PC-9 (cell line): ENCODE data around the gene DYNLL2. TPM values are rescaled to one million over a fixed set of nuclear protein-coding genes. Genes with fewer than 3 reads are reported as not detected.
"Not testable (repeated sequence)": the region's sequence is repeated elsewhere in the genome, so short reads cannot be mapped to it uniquely, and the experiment has no call there.

ENCODE experiments used
- BruUV-seq: library from RNA; stranded (reverse); fragments of 400-500 nt; replicated peaks from 2 replicates; lab custom pipeline; 2021; lab: Mats Ljungman, UMichigan
- CTCF ChIA-PET: fragments of 300-600 bp; sonication (Branson Sonifier 250); formaldehyde crosslinking; loops from one replicate; lab custom pipeline; 2022; ENCODE audit warnings: antibody characterized with exemption; lab: Charles Lee
- POLR2A ChIA-PET: fragments of 300-600 bp; sonication (Branson Sonifier 250); formaldehyde crosslinking; loops from one replicate; lab custom pipeline; 2022; ENCODE audit warnings: antibody characterized with exemption; ENCODE audit not compliant: unreplicated experiment; lab: Charles Lee
- DNase-seq, 2 experiments: peaks; one replicate each; pipeline versions ENCODE4 v3.0.0 to v3.0.0-alpha.2; 2015 to 2022; ENCODE audit warnings: mixed read lengths in 1 of 2
- H2AFZ ChIP-seq: fragments of 200-600 bp; sonication (generic); 2 replicates; pipeline ENCODE4 v1.8.1; 2017; ENCODE audit warnings: antibody characterized with exemption
- H3F3A ChIP-seq: fragments of 200-600 bp; sonication (generic); 2 replicates; pipeline ENCODE4 v1.8.1; 2017; ENCODE audit warnings: antibody characterized with exemption, mild to moderate bottlenecking, low read depth; ENCODE audit not compliant: insufficient read depth
- H3K27ac ChIP-seq: fragments of 200-600 bp; sonication (generic); 2 replicates; pipeline ENCODE4 v1.6.1; 2016; ENCODE audit warnings: mixed run types
- H3K27me3 ChIP-seq: fragments of 200-600 bp; sonication (generic); 2 replicates; pipeline ENCODE4 v1.6.1; 2016; ENCODE audit warnings: low read depth, mixed run types; ENCODE audit not compliant: insufficient read depth
- H3K36me3 ChIP-seq: fragments of 200-600 bp; sonication (generic); 2 replicates; pipeline ENCODE4 v1.6.1; 2016; ENCODE audit warnings: low read depth, mixed run types
- H3K4me1 ChIP-seq: fragments of 200-600 bp; sonication (generic); replicated peaks from 2 replicates; pipeline ENCODE4 v1.6.1; 2016; ENCODE audit warnings: mixed run types; ENCODE audit not compliant: insufficient read depth
- H3K4me2 ChIP-seq: fragments of 200-600 bp; sonication (generic); 2 replicates; pipeline ENCODE4 v1.6.1; 2017; ENCODE audit warnings: mixed run types
- H3K4me3 ChIP-seq: fragments of 200-600 bp; sonication (generic); 2 replicates; pipeline ENCODE4 v1.6.1; 2016; ENCODE audit warnings: mixed run types
- H3K79me2 ChIP-seq: fragments of 200-600 bp; sonication (generic); 2 replicates; pipeline ENCODE4 v1.6.1; 2017; ENCODE audit warnings: low read depth, mixed run types
- H3K9me2 ChIP-seq: fragments of 200-600 bp; sonication (generic); 2 replicates; pipeline ENCODE4 v1.8.1; 2017; ENCODE audit warnings: mild to moderate bottlenecking; ENCODE audit not compliant: insufficient read depth
- H3K9me3 ChIP-seq: fragments of 200-600 bp; sonication (generic); 2 replicates; pipeline ENCODE4 v1.8.1; 2016; ENCODE audit warnings: low read depth; ENCODE audit not compliant: insufficient read depth
- H4K20me1 ChIP-seq: fragments of 200-600 bp; sonication (generic); 2 replicates; pipeline ENCODE4 v1.8.1; 2017; ENCODE audit not compliant: insufficient read depth
- CTCF ChIP-seq: fragments of 200-600 bp; sonication (generic); conservative IDR thresholded peaks from 2 replicates; pipeline ENCODE4 v1.6.1; 2017; ENCODE audit warnings: mixed run types, antibody characterized with exemption, mild to moderate bottlenecking, moderate library complexity
- EZH2 ChIP-seq: fragments of 200-600 bp; sonication (generic); IDR thresholded peaks from 2 replicates; pipeline ENCODE4 v1.8.0; 2017; ENCODE audit warnings: antibody characterized with exemption, low read depth
- intact Hi-C: fragments of 100-400 bp; cut with micrococcal nuclease; formaldehyde crosslinking; loops from one replicate; pipeline ENCODE4 v1.10.0; 2022; ENCODE audit not compliant: unreplicated experiment
- total RNA-seq: library from RNA; stranded (reverse); gene quantifications from 2 replicates; pipeline ENCODE4 v1.2.3, GENCODE V29; 2021

The DYNLL2 gene
- total RNA-seq, 1 experiment from 2014 or later: 36.2 TPM

DNA sequence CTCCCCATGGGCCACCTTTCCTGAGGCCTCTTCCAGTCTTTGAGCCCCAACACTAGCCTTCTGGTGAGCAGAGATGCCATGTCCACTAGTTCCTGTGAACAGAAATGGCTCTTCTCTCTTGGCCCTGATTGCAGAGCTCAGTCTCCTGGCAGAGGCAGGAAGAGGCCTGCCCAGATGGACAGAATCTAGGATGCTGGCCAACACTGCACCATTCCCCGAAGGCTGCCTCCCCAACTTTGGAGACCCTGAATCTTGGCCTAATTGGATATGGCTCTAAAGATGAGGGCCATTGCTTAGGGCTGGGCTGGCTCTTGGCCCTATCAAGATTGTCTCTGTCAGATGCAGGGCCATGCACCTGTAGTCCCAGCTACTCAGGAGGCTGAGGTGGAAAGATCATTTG, 18.0 kb upstream of the DYNLL2 start:
- intact Hi-C loops: no loop called here
- ChIA-PET CTCF (no interaction called here), POLR2A (no interaction called here)
- H3K27me3 ChIP-seq: peaks cover 8% of the 10 kb centered on the region; the same call in 1 of the 2 replicates
- H3K27ac ChIP-seq: no peak overlapping the region
- no TSS peak for BruUV-seq
- H3K9me3 ChIP-seq: no peaks in the 10 kb centered on the region
- no peaks in the 10 kb centered on the region for H4K20me1 ChIP-seq
- TF ChIP-seq EZH2 (no peak), CTCF (no peak)
- H2AFZ ChIP-seq: no peak overlapping the region
- H3F3A ChIP-seq: no peaks in the 10 kb centered on the region
- DNase-seq: no peak
- H3K9me2 ChIP-seq: no peaks in the 10 kb centered on the region
- no peak overlapping the region for H3K4me2 ChIP-seq
- H3K36me3 ChIP-seq: no peaks in the 10 kb centered on the region
- no peaks in the 10 kb centered on the region for H3K4me1 ChIP-seq
- no peak overlapping the region for H3K4me3 ChIP-seq
- no peaks in the 10 kb centered on the region for H3K79me2 ChIP-seq

- CTCF ChIA-PET: no interaction called here
- Histone ChIP-seq H3K4me2 (no peak overlapping the region), H3K79me2 (no peaks in the 10 kb centered on the region), H4K20me1 (no peaks in the 10 kb centered on the region), H3K27me3 (peaks cover 18% of the 10 kb centered on the region; the same call in 1 of the 2 replicates), H3K4me3 (no peak overlapping the region), H3K9me3 (no peaks in the 10 kb centered on the region), H3K36me3 (no peaks in the 10 kb centered on the region), H3K4me1 (no peaks in the 10 kb centered on the region), H2AFZ (no peak overlapping the region), H3K27ac (no peak overlapping the region), H3K9me2 (no peaks in the 10 kb centered on the region), H3F3A (no peaks in the 10 kb centered on the region)
- DNase-seq: no peak
- POLR2A ChIA-PET: no interaction called here
- TF ChIP-seq CTCF (no peak), EZH2 (no peak)
- intact Hi-C loops: no loop called here
- BruUV-seq: no TSS peak
Measured at GRCh38 chr17:58066401-58066800, 16.8 kb upstream of the DYNLL2 start.

- Histone ChIP-seq H3F3A (no peaks in the 10 kb centered on the region), H4K20me1 (no peaks in the 10 kb centered on the region), H3K27ac (no peak overlapping the region), H3K9me3 (no peaks in the 10 kb centered on the region), H3K79me2 (no peaks in the 10 kb centered on the region), H2AFZ (no peak overlapping the region), H3K36me3 (no peaks in the 10 kb centered on the region), H3K9me2 (no peaks in the 10 kb centered on the region), H3K4me2 (no peak overlapping the region), H3K4me3 (no peak overlapping the region), H3K27me3 (peaks cover 41% of the 10 kb centered on the region; the same call in 1 of the 2 replicates), H3K4me1 (no peaks in the 10 kb centered on the region)
- CTCF ChIA-PET: no interaction called here
- TF ChIP-seq CTCF: no peak
- no peak for TF ChIP-seq EZH2
- POLR2A ChIA-PET: no interaction called here
- no TSS peak for BruUV-seq
- intact Hi-C loops: no loop called here
- DNase-seq: no peak
Measured at GRCh38 chr17:58072862-58073261, 10.4 kb upstream of the DYNLL2 start.

DNA sequence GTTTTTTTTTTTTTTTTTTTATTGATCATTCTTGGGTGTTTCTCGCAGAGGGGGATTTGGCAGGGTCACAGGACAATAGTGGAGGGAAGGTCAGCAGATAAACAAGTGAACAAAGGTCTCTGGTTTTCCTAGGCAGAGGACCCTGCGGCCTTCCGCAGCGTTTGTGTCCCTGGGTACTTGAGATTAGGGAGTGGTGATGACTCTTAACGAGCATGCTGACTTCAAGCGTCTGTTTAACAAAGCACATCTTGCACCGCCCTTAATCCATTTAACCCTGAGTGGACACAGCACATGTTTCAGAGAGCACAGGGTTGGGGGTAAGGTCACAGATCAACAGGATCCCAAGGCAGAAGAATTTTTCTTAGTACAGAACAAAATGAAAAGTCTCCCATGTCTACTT, 10.0 kb upstream of the DYNLL2 start:
- H3K4me3 ChIP-seq, DNase-seq, CTCF ChIA-PET, H4K20me1 ChIP-seq, H3K9me2 ChIP-seq, POLR2A ChIA-PET, H3K36me3 ChIP-seq, H3K79me2 ChIP-seq, intact Hi-C loops, BruUV-seq, H2AFZ ChIP-seq, H3K4me2 ChIP-seq, H3K27ac ChIP-seq, H3K4me1 ChIP-seq, H3F3A ChIP-seq, H3K9me3 ChIP-seq: not testable (repeated sequence)
- H3K27me3 ChIP-seq: peaks cover 45% of the 10 kb centered on the region; the same call in 1 of the 2 replicates

- H3K4me2 ChIP-seq, H3K36me3 ChIP-seq, H4K20me1 ChIP-seq, H3K79me2 ChIP-seq, BruUV-seq, CTCF ChIA-PET, H2AFZ ChIP-seq, POLR2A ChIA-PET, H3K27ac ChIP-seq, intact Hi-C loops, H3K4me1 ChIP-seq, H3K4me3 ChIP-seq, H3F3A ChIP-seq, H3K9me2 ChIP-seq, H3K9me3 ChIP-seq, DNase-seq: not testable (repeated sequence)
- peaks cover 44% of the 10 kb centered on the region; the same call in 1 of the 2 replicates for H3K27me3 ChIP-seq
Measured at GRCh38 chr17:58074406-58074805, 8.8 kb upstream of the DYNLL2 start.
